Stimulated activated CD8-positive, alpha-beta memory T cell treated with anti-CD3 and anti-CD28 coated beads, Interleukin-12 subunit alpha, Interleukin-12 subunit beta, amount 100 ng/mL, for 4 hours (primary cell): Measurements from ENCODE around the gene MARS1.
A peak's percentile ranks its signal among the peaks of the same experiment; 100 is the strongest.
"Not testable (repeated sequence)": the region's sequence is repeated elsewhere in the genome, so short reads cannot be mapped to it uniquely, and the experiment has no call there.

Source experiments
- DNase-seq: peaks from one replicate; pipeline ENCODE4 v3.0.0-alpha.2; 2020; ENCODE audit warnings: low read depth

The MARS1 gene

DNA sequence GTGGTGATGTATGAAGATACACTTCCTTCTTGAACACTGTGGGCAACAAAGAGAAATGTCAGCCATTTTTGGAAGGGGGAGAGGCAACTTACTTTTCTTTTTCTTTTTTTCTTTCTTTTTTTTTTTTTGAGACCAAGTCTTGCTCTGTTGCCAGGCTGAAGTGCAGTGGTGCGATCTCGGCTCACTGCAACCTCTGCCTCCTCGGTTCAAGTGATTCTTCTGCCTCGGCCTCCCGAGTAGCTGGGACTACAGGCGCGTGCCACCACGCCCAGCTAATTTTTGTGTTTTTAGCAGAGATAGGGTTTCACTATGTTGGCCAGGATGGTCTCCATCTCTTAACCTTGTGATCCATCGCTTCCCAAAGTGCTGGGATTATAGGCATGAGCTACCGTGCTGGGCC lies 29.9 kb downstream of the MARS1 start:
- DNase-seq, result not testable (repeated sequence)

DNA sequence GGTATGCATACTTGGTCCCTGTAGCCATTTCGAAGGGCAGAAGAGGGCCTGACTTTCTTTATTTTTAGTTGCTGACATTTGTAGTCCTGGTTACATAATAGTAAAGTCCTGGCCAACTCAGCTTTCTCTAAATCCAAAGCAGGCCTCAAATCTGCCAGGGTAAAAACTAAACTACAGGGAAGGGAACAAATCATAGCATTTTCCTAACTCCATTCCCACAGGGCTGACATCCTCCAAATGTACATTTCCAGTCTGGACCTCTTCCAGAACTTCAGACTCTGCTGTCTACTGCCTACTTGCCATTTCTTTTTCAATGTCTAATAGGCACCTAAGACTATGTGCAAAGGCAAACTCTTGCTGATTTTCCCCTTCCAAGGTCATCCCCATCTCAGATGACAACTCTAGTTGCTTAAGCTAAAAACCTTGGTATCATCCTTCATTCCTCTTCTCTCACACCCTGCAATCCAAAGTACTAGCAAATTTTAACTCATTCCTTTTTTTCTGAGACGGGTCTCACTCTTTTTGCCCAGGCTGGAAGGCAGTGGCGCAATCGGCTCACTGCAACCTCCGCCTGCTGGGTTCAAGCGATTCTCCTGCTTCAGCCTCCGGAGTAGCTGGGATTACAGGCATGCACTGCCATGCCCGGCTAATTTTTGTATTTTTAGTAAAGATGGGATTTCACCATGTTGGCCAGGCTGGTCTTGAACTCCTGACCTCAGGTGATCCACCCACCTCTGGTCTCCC lies 30.5 kb downstream of the MARS1 start:
- no peak for DNase-seq

DNA sequence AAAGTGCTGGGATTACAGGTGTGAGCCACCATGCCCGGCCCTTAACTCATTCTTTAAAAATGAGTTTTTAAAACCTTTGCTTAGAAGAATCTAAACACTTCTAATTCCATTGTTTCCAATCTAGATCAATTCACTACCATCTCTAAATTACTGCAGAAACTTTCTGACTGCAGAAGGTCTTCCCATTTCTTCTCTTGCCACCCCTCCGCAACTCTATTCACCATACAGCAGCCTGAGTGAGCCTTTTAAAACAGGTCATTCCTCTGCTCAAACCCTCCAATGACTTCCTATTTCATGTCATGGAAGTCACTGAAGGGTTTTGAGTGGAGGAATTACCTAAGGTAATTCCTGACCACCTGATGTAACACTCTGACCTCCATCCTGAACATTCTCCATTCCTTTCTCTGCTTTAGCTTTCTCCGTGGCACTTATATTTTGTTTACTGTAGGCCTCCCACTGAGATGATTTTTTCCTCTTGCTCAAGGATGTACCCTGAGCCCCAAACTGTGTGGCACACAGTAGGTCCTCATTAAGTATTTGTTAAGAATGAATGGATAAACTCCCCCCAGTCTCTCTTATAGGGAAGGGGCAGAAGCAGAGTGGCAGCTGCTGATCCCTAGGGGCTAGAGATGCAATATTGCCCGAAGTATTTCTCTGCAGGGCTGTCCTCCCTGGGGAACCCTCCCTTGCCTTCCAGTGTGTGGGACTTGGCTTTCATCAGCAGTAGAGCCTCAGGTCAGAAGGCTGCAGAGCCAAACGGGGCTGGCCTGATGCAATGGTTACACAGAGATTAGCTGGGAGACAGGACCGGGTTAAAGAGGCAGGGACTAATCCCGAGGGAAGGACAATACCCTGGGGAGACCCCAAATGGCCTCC lies 31.3 kb downstream of the MARS1 start:
- DNase-seq, result no peak

DNA sequence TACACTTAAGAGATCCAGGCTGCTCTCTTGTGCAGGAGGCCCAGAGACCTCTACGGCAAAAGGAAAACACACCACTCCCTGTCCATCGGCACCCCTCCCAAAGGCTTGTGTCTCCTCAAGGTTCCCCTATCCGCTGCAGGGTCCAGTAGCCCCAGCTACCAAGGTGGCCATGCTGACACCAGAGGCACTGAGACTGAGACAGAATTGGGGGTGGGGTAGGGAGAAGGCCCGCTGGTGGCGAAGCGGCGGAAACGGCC lies 31.9 kb downstream of the MARS1 start:
- no peak for DNase-seq

DNA sequence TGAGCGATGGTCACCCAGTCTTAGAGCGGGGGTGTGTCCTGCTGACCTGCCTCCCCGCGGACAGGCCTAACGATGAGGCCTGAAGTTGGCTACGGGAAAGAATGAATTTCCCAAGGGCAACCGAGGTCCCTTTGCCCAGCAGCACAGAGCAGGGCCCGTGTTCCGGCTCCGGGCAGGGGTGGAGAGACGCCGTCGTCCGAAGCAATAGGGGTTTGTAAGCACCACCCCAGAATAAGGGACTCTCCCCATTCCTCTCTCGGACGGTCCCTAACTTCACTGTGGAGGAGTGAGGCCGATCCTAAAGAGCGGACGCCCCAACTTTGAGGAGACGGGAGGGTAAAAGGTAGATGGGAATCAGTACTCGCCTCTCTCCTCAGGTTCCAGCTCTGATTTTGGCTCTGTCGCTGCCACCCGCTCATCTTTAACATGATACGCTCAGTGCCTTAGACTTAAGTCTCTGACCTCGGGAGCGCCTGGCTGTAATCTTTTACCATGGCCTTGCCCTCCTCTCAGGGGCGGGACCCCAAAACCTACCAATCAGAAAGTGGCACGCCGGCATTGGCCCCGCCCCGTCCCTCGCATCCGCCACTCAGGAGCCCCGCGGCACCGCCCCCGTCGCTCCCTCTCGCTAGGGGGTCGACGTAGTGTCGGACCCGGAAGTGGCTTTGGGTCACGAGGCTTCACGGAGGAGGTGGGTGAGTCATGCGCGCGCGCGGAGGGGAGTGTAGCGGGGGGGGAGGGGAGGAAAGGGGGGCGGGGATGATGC lies 32.4 kb downstream of the MARS1 start, which contains the start of gene DDIT3:
TSS of gene DDIT3 (minus strand) at position 462 of the 766 bp plus-strand sequence. CDS start 3,108 bp downstream, outside the sequence.
- peak; percentile 100 for DNase-seq

DNA sequence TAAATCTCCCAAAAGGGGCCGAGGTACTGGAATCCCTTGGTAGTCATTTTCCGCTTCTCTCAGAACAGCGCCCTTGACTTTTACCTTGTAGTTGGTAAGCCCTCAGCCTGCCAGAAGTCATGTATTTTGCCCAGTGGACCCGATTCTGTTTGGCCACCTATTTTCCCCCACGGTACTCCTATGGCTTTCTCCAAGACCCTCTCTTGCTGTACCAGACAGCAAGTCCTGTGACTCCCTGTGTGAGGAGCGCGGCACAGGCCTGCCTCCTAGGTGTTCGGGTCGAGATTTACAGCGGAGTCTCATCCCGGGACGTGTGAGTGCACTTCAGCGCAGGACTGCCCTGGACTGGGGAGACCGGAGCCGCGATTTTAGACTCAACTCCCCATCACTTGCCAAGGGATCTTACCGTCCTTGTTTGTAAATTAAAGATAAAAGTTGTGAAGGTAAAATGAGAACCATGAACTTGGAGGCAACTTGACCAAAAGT lies 33.7 kb downstream of the MARS1 start:
- DNase-seq, result no peak

DNA sequence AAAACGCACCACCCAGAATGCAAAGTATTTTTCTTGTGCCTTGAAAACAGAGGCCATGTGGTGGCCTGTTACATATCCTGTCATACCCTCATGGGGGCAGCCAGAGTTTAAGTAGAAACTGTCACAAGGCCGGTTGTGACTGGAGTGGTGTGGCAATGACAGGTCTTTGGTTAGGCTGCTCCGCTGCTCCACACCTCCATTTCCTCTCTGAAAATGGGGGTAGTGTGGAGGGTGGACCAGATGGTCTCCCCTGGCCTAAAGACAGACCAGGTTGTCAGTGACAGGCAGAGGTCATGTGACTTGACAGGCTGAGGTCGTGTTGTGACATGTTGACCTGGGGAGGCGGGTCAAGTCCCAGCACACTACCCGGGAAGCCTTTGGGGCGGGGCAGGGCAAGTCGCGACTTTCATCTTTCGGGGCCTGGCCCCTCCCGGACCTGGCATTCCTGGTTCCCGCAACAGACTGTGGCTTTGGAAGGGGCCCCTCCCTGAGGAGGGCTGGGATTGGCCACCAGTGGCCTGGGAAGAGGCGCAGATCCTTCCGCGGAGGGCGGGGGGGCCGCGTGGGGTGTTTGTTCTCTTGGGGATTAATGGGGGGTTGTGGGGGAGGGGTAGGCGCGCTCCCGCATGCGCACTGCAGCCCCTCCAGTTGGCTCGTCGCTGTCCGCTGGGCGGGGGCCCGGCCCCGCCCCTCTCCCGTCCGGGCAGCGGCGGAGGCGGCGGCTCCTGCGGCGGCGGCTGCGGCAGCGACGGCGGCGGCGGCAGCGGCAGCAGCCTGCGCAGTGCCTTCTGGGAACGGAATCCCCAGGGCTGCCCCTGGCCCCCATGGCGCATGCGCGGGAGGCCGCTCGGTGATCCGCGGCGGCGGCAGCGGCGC lies 34.4 kb downstream of the MARS1 start, which contains the start of gene MBD6:
TSS of gene MBD6 (plus strand) at position 814 of the 876 bp plus-strand sequence. CDS start 1,480 bp downstream, outside the sequence.
- DNase-seq, result peak; percentile 86

DNA sequence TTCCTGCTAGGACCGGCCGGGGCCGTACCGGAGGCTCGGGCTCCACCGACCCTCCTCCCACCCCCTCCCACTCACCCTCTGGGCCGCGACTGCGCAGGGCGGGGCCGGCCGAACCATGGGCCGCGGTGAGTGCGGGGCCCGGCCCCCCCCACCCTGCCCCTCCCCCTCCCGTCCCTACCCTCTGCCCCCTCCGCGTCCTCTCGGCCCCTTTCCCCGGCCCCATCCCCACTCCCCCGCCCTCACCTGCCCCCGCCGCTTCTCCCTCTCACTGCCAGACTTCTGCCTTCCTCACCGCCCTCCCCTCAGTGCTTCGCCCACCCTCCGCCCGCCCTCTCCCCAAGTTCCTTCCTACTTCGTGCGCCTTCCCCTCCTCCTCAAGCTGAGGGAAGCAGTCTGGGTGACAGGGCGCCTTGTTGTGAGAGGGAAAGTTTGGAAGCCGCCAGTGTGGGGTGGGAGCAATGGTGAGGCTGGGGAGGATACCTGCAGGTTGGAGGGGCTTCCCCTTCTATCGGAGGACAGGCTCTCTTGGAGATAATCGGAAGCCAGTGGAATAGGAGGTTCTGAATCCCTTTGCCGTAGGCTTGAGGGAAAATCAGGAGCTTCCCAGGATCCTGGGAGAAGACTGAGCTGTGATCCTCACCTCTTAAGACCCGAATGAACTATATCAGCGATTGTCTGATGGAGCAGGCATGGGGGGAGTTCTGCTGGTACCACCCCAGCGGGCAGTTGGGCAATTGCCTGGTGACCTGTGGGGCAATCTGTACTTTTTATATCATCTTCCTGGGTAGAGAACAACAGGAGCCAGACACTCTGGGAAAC lies 35.2 kb downstream of the MARS1 start:
- no peak for DNase-seq

DNA sequence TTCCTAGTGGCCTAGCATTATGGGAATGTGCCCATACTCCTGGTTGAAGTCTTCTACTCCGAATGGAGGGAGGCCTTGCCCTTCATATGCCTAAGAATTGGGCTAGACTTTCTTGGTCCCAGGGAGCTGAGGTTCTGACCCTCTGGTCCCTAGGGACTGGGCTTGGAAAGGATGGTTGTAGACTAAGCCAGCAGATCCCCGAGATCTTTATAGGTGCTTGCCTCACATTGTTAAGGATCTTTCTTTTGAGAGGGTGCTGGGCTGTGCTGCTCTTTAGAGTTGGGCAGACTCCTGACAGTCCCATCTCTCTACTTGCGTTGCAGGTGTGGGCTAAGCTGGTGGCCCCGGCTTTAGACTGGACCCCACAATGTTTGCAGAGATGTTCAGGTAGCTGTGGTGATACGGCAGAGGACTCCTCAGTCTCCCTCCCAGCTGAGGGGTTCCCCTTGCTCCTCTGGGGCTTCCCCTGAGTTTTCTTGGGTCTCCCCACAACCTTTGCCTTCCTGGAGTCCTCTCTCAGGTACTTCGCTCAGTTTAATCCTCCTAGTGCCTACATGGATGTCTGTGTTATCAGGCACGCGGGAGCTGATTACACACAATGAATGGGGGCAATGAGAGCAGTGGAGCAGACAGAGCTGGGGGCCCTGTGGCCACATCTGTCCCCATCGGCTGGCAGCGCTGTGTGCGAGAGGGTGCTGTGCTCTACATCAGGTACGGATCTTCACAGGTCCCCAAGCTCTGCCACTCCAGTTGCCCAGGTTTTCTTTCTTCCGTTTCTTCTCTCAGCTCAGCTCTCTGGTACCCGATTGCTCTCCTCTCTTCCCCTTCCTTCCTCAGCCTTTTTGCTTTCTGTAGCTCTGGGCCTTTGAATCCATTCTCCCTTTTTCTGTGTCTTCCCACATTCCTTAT lies 36.1 kb downstream of the MARS1 start:
- DNase-seq, result no peak

DNA sequence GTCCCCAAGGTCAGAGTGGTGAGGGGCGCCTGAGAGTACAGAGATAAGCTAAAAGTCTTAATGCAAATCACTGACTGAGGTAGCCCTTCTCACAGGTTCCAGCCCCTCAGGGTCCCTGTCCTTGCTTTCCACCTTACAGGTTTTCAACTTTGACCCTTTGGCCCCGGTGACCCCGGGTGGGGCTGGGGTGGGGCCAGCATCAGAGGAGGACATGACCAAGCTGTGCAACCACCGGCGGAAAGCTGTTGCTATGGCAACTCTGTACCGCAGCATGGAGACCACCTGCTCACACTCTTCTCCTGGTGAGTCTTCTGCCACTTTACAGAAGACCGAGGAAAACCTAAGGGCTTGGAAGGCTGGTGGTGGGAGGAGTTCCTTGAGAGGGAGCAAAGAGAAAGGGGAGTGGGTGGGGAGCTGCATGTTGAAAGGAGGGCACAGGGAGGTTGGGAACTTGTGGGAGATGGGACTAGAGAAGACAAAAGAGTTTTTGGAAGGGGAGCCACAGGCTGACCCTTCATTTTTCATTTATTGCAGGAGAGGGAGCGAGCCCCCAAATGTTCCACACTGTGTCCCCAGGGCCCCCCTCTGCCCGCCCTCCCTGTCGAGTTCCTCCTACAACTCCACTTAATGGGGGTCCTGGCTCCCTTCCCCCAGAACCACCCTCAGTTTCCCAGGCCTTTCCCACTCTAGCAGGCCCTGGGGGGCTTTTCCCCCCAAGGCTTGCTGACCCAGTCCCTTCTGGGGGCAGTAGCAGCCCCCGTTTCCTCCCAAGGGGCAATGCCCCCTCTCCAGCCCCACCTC lies 37.1 kb downstream of the MARS1 start:
- DNase-seq, result no peak

DNA sequence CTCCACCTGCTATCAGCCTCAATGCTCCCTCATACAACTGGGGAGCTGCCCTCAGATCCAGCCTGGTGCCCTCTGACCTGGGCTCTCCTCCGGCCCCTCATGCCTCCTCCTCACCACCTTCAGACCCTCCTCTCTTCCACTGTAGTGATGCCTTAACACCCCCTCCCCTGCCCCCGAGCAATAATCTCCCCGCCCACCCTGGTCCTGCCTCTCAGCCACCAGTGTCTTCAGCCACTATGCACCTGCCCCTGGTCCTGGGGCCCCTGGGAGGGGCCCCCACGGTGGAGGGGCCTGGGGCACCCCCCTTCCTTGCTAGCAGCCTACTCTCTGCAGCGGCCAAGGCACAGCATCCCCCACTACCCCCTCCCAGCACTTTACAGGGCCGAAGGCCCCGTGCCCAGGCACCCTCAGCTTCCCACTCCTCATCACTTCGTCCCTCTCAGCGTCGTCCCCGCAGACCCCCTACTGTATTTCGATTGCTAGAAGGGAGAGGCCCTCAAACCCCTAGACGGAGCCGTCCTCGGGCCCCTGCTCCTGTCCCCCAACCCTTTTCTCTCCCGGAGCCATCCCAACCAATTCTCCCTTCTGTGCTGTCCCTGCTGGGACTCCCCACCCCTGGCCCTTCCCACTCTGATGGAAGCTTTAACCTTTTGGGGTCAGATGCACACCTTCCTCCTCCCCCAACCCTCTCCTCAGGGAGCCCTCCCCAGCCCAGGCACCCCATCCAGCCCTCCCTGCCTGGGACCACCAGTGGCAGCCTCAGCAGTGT lies 37.9 kb downstream of the MARS1 start:
- DNase-seq, result no peak

DNA sequence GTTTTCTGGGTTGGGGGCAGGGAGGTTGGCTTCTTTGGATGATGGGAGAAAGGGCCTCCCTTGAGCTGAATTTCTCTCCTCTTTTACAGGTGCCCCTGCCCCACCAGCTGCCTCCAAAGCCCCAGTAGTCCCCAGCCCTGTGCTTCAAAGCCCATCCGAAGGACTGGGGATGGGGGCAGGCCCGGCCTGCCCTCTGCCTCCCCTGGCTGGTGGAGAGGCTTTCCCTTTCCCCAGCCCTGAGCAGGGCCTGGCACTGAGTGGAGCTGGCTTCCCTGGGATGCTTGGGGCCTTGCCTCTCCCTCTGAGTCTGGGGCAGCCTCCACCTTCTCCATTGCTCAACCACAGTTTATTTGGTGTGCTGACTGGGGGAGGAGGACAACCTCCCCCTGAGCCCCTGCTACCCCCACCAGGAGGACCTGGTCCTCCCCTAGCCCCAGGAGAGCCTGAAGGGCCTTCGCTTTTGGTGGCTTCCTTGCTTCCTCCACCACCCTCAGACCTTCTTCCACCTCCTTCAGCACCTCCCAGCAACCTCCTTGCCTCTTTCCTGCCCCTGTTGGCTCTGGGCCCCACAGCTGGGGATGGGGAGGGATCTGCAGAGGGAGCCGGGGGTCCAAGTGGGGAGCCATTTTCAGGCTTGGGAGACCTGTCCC lies 38.7 kb downstream of the MARS1 start:
- DNase-seq, result no peak

DNA sequence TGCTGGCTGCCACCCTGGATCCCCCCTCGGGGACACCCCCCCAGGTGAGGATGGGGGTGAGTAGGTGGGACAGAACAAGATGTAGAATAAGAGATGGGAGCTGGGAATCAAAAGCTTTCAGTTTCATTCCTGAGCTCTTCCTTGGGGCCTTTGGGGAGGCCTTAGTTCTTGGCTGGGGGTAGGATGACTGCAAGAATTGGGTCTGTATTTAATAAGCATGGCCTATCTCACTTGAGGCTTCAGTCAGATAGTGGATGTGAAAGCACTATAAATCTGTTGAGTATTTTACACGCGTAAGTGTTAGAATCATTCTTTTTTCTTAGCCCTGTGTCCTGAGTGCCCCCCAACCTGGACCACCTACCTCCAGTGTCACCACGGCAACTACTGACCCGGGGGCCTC lies 39.3 kb downstream of the MARS1 start:
- DNase-seq, result no peak

DNA sequence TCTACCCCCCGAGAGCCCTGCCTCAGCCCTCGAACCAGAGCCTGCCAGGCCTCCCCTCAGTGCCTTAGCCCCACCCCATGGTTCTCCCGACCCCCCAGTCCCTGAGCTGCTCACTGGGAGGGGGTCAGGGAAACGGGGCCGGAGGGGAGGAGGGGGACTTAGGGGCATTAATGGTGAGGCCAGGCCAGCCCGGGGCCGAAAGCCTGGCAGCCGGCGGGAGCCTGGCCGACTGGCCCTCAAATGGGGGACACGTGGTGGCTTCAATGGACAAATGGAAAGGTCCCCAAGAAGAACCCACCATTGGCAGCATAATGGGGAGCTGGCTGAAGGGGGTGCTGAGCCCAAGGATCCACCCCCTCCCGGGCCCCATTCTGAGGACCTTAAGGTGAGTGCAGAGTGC lies 40.3 kb downstream of the MARS1 start:
- no peak for DNase-seq

DNA sequence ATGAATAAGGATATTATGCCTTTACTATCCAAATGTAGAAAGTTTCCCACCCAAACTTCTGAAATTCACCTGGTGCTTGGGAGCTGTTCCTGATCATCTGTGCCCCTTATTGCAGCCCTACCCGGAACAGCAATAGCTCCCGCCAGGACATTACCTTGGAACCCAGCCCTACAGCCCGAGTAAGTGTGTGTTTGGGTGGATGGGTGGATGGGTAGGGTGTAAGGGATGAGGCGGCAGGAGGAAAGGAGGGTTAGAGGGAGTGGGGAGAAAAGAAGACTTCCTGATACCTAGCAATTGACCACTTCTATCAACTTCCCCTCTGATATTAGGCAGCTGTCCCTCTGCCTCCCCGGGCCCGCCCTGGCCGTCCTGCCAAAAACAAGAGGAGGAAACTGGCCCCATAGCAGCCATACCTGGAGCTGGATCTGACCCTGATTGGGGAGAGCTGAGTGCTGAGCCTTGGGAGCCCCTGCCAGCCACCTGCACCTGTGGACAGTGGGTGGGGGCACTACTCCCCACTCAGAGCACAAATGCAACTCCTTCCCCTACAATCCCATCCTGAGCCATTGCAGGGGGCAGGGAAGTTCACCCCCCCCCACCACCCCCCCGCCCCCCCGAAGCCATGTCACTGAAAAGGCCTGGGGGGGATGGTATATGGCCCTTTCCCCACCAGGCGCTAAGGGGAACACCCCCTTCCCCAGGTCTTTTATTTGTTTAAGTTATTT lies 41.1 kb downstream of the MARS1 start:
- DNase-seq, result no peak

DNA sequence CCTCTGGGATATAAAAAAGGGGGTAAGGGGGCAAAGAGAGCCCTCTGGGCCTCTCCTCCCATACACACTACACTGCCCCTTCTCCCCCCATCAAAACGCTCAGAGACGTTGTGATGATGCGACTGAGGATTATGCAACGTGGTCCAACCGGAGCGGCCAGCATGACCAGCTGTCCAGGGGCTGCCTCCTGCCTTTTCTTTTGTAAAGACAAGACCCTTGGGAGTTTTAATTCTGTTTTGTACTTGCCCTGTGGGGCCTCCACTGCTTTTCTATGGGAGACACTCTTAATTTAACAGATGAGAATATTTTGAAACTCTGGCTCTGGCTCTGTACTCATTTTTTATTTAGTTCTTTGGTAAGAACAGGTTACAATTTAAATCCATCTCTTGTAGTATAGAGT lies 42.0 kb downstream of the MARS1 start:
- no peak for DNase-seq
